ENCODE measurements around the gene CTPS1. TPM values are rescaled to one million over a fixed set of nuclear protein-coding genes. Genes with fewer than 3 reads are reported as not detected.

CTPS1 gene
- total RNA-seq, 1 donor from 2014 or later = 73.1 TPM

GRCh38 chr1:41022424-41022823, 42.9 kb downstream of the CTPS1 start:
- intact Hi-C loops (cut with micrococcal nuclease) = no loop called here

DNA sequence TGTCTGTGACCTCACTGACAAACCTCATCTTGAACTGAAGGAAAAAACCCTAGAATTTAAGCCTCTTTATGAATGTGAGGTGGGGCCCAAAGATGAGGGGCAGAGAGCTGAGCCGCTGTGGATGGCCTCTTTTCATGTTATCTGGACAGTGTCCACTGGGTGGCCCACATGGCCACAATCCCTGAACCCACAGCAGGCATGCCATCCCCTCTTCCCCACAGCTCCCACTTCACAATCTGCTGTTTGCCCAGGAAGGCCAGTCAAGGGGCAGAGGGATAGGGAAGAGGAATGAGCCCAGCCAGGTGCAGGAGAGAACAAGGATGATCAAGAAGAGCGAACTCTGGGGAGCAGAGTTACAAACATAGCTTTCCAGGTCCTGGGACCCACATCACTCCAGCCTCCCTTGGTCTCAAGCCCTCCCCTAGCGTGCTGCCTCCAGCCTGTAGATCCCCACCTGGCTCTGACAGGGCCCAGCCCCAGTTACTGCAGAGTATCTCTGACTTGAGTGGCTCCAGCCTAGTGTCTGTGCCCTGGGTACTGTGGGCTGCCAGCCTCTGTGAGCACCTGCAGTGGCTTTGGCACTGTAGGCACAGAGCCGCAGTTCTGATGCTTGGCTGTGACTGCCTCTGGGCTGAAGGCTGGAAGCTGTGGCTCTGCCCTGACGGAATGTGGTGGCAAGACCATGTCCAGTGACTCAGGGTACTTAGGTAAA, 43.9 kb downstream of the CTPS1 start:
- intact Hi-C loops (cut with micrococcal nuclease) = no loop called here

GRCh38 chr1:41024953-41025352, 45.5 kb downstream of the CTPS1 start:
- intact Hi-C loops (cut with micrococcal nuclease) = no loop called here

DNA sequence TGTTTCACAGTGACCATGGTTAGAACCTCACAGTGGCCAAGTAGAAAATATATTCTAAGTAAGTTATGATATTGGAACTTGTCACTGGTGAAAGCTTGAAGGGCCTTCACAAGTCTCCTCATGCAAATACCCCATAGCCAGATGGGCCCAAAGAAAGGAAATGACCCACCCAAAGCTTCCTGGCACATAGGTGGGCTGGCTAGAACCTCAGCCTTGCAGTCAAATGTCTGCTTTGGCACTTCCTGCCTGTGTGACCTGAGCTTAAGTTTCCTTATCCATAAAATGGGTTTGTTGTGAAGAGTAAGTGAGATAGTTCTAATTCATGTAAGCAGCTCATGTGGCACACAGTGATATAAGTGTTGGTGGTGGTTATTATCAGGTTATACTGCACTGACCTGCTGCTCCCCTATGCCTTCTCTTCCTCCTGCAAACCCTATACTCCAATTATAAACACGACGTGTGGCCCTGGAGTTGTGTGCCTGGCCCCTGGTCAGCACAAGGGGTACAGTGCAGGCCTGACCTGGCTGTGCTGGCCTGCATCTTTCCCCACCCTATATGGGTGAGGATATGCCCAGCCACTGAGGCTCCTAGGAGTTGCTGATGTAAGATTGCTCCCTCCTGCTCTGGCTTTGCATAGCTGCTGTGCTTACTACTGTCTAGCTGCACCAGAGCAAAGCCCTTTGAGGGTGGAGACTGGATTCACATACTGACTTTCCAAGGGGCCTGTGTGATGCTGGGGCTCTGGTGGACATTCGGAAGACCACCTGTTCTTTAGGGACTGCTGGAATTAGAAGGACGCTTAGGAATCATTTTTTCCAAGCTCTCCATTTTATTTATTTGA, 46.7 kb downstream of the CTPS1 start:
- intact Hi-C loops (cut with micrococcal nuclease) = no loop called here

- intact Hi-C loops (cut with micrococcal nuclease) = no loop called here
Measured at GRCh38 chr1:41028034-41028642, 48.6 kb downstream of the CTPS1 start.

GRCh38 chr1:41030872-41031616, 51.5 kb downstream of the CTPS1 start:
- intact Hi-C loops (cut with micrococcal nuclease) = no loop called here

DNA sequence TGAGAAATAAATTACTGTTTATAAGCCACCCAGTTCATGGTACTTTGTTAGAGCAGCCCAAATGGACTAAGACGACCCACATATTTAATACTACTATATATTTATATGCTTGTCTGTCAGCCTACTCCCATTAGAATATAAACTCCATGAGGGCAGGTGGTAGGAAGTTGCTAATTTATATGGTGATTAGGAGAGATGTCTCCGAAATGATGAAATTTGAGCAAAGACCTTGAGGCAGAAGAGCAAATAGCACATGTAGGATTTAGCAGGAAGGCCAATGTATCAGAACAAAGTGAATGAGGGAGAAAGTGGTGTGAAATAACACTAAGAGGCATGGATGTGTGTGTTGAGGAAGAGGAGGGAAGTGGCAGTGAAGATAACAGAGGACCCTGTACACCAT, 52.7 kb downstream of the CTPS1 start:
- intact Hi-C loops (cut with micrococcal nuclease) = no loop called here

GRCh38 chr1:41033272-41033671, 53.8 kb downstream of the CTPS1 start:
- intact Hi-C loops (cut with micrococcal nuclease) = no loop called here

DNA sequence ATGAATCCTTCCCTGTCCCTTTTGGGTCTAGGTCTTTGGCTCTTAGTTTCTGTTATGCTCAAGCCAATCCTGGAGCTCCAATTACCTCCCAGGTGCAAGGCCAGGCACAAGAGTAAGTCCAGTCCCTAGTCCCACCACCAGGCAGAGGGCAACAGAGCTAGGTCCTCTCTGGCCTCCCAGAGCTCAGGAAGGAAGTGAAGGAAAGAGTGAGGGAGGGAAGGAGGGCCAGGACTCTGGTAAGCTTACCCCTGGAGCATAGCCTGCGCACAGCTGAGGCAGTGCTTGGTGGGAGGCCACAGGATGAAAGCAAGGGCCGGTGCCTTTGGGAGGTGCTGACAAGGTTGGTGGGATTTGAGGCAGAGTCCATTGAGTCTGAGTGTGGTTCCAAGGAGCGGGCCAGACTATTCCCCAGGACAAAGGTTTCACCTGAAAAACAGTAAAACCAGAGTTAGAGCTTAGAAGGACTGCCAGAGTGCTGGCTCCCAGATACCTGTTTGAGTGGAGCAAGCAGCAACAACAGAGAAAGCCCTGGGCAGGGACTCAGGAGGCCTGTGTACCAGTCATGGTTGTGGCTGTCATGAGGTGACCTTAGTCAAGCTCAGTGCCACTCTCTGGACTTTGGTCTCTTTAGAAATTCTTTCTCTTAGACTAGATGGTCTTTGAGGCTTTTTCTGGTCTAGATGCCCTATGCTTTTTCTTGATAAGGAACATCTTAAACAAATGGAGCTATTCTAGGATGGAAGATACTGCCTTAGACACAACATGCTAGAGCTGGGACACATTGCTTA, 57.8 kb downstream of the CTPS1 start:
- intact Hi-C loops (cut with micrococcal nuclease) = no loop called here

DNA sequence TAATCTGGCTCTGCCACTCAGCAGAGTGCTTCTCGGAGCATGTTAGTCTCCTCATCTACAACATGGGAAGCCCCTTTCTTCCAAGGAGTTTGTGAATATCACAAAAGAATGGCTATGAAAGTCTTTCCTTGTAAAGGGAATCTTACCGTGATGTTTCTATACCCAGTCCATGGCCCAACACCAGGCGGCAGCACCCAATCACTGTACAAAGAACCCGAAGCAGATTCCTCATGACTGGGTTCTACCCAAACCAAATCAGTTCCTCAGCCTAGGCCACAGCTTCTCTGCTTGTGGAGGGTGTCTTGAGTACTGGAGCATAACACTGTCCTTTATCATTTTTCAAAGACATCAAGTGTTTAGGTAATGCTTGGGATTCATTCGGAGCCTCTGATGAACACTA, 58.6 kb downstream of the CTPS1 start:
- intact Hi-C loops (cut with micrococcal nuclease) = no loop called here

- intact Hi-C loops (cut with micrococcal nuclease) = no loop called here
Measured at GRCh38 chr1:41041614-41042270, 62.2 kb downstream of the CTPS1 start.

- intact Hi-C loops (cut with micrococcal nuclease) = no loop called here
Measured at GRCh38 chr1:41044187-41044586, 64.7 kb downstream of the CTPS1 start.

DNA sequence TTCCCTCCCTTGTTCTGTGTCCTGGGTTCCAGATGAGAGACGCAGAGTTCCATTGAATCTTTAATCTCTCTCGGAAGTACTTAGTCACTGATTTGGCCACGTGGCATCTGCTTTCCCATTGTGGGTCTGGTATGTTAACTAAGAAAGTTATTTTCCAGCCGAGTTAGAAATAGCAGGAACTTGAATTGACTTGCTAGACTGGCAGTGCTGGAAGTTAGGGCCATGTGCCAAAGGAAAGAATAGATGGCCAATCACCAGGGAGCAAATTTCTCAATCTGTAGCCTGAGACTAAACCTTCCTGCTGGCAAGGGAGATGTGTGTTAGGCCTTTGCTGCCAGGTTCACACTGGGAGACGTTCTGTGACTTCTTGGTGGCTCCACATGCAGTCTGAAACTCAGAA, 66.2 kb downstream of the CTPS1 start:
- intact Hi-C loops (cut with micrococcal nuclease) = no loop called here

- intact Hi-C loops (cut with micrococcal nuclease) = no loop called here
Measured at GRCh38 chr1:41046347-41046775, 66.9 kb downstream of the CTPS1 start.

DNA sequence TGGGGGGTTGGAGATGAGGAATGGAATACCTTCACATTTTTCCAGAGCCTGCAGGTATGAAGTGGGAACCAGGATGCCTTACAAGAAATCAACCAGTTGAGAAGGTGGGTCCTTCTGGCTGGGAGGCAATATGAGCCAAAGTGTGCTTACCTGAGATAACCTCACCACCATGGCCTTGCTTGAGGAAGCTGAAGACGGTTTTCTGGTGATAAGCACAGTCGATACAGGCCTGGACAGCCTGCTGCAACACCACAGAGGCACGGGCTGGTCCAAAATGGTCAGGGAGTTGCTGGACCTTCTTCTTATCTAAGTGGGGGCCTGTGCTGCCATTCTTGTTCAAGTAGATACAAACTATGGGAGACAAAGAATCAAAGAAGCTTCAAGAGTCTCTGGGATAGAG, 69.0 kb downstream of the CTPS1 start:
- intact Hi-C loops (cut with micrococcal nuclease) = no loop called here

- intact Hi-C loops (cut with micrococcal nuclease) = no loop called here
Measured at GRCh38 chr1:41051022-41051421, 71.5 kb downstream of the CTPS1 start.

DNA sequence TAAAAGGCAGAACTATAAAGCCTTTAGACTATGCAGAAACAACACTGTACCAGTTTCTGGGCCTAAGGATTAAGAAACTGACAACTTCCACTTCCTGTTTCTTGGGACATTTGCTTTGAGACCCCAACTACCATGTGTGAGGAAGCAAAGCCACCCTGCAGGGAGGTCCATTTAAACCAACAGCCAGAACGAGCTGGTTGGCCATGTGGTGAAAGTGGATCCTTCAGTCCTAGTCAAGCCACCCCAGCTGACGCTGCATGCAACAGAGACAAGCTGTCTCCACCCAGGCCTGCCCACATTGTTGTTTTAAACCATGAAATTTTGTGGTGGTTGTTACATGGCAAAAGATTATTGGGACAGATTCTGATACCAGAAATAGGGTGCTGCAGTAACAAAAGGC, 73.8 kb downstream of the CTPS1 start:
- intact Hi-C loops (cut with micrococcal nuclease) = no loop called here

DNA sequence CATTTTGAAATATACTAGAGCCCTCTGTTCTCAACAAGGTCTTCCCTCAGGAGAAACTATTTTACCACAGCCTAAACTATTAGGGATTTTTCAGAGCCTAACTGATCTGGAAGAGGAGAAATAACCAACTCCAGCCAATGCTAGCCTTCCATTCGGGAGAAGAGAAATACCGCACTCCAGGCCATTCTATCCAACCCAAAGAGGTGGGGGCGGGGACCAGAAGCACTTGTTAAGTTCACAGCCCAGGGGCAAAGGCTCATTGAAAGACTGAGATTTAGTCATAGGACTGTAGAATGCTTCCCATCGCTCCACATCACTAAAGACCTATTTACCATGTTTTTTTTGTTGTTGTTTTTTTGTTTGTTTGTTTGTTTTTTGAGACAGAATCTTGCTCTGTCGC, 77.4 kb downstream of the CTPS1 start:
- intact Hi-C loops (cut with micrococcal nuclease) = no loop called here
